Keratinocyte (primary cell): Measurements from ENCODE around the gene MMP24OS. TPM values are rescaled to one million over a fixed set of nuclear protein-coding genes. Genes with fewer than 3 reads are reported as not detected.

ENCODE experiments used
- DNase-seq: peaks from one replicate; pipeline ENCODE4 v3.0.0-alpha.2; 2011; ENCODE audit warnings: low read depth, missing footprints, low spot score
- FAIRE-seq: peaks from 2 replicates; lab custom pipeline; 2011; peaks lifted over from hg19 to GRCh38; lab: Jason Lieb, UNC
- H2AFZ ChIP-seq: 2 replicates; pipeline ENCODE4 v1.6.0; 2012; ENCODE audit warnings: low read length, control low read depth, inconsistent platforms; ENCODE audit not compliant: control insufficient read depth
- H3K27ac ChIP-seq: 2 replicates; pipeline ENCODE4 v1.5.1; 2011; ENCODE audit warnings: low read length; ENCODE audit not compliant: control insufficient read depth, insufficient read depth
- H3K27me3 ChIP-seq: 3 replicates; pipeline ENCODE4 v1.6.0; 2011; ENCODE audit warnings: low read length; ENCODE audit not compliant: control insufficient read depth, insufficient read depth; ENCODE audit errors: extremely low read depth
- H3K36me3 ChIP-seq, 2 experiments: 2 replicates in 1 of 2; 3 replicates in 1 of 2; pipeline ENCODE4 v1.5.1; 2011; ENCODE audit warnings: low read length in 2 of 2, mild to moderate bottlenecking in 1 of 2; ENCODE audit not compliant: control insufficient read depth in 2 of 2, insufficient read depth in 2 of 2; ENCODE audit errors: extremely low read depth in 1 of 2
- H3K4me1 ChIP-seq: 3 replicates; pipeline ENCODE4 v1.5.1; 2011; ENCODE audit warnings: low read length; ENCODE audit not compliant: control insufficient read depth, insufficient read depth; ENCODE audit errors: extremely low read depth
- H3K4me2 ChIP-seq: 3 replicates; pipeline ENCODE4 v1.6.0; 2011; ENCODE audit warnings: low read depth, low read length; ENCODE audit not compliant: control insufficient read depth, insufficient read depth; ENCODE audit errors: extremely low read depth
- H3K4me3 ChIP-seq, 3 experiments: fragments of 200-600 bp in 1 of 3; sonication (generic) in 1 of 3; 2 replicates in 2 of 3; 3 replicates in 1 of 3; pipeline ENCODE4 v1.5.1; 2011 to 2016; ENCODE audit warnings: low read length in 3 of 3, mild to moderate bottlenecking in 3 of 3, control low read depth in 2 of 3, inconsistent platforms in 1 of 3, low read depth in 1 of 3, mixed read lengths in 1 of 3, mixed run types in 1 of 3, moderate library complexity in 1 of 3; ENCODE audit not compliant: control insufficient read depth in 2 of 3, insufficient read depth in 2 of 3; ENCODE audit errors: extremely low read depth in 1 of 3
- H3K79me2 ChIP-seq: 2 replicates; pipeline ENCODE4 v1.6.0; 2012; ENCODE audit warnings: low read length; ENCODE audit not compliant: control insufficient read depth, insufficient read depth
- H3K9ac ChIP-seq: 3 replicates; pipeline ENCODE4 v1.6.0; 2011; ENCODE audit warnings: low read length; ENCODE audit not compliant: control insufficient read depth, insufficient read depth; ENCODE audit errors: extremely low read depth
- H3K9me1 ChIP-seq: 3 replicates; pipeline ENCODE4 v1.6.0; 2011; ENCODE audit warnings: low read length; ENCODE audit not compliant: control insufficient read depth, insufficient read depth; ENCODE audit errors: extremely low read depth
- H3K9me3 ChIP-seq: 2 replicates; pipeline ENCODE4 v1.5.1; 2012; ENCODE audit warnings: low read depth, low read length; ENCODE audit not compliant: control insufficient read depth
- H4K20me1 ChIP-seq: 3 replicates; pipeline ENCODE4 v1.6.0; 2011; ENCODE audit warnings: low read length; ENCODE audit not compliant: control insufficient read depth, insufficient read depth; ENCODE audit errors: extremely low read depth
- CTCF ChIP-seq, 3 experiments: IDR thresholded peaks in 1 of 3; conservative IDR thresholded peaks in 1 of 3; optimal IDR thresholded peaks in 1 of 3; 2 replicates in 2 of 3; 3 replicates in 1 of 3; pipeline versions ENCODE3 to v1.5.1; 2011; ENCODE audit warnings: low read length in 3 of 3, mild to moderate bottlenecking in 3 of 3, moderate library complexity in 2 of 3, control low read depth in 1 of 3, inconsistent platforms in 1 of 3; ENCODE audit not compliant: insufficient read depth in 2 of 3; ENCODE audit errors: extremely low read depth in 1 of 3
- EZH2 ChIP-seq: IDR thresholded peaks from one replicate; pipeline ENCODE4 v1.6.1; 2012; ENCODE audit warnings: inconsistent platforms, mild to moderate bottlenecking, low read length, moderate library complexity
- dilution Hi-C: fragments of 300-500 bp; cut with MboI; formaldehyde crosslinking; loops from one replicate; pipeline ENCODE4 v1.7.0; 2020; ENCODE audit warnings: low sequenced_read_pairs; ENCODE audit not compliant: extremely low pct_ligation_motif_present
- polyA plus RNA-seq, 5 experiments: library from polyadenylated mRNA; depleted of rRNA in 3 of 5; stranded (reverse) in 3 of 5; stranded (forward) in 1 of 5; unstranded in 1 of 5; fragments of >200 nt; gene quantifications; 1 replicate in 1 of 5; 2 replicates in 3 of 5; 3 replicates in 1 of 5; pipeline versions ENCODE4 v1.2.1 to v1.2.3, GENCODE V29; 2011 to 2012; ENCODE audit warnings: missing spikeins in 2 of 5, low read depth in 1 of 5, low replicate concordance in 1 of 5

MMP24OS gene
- polyA plus RNA-seq, 1 donor (not counting 4 experiments of a cell fraction or from before 2014, with no cell fraction given), result 19.5 TPM

DNA sequence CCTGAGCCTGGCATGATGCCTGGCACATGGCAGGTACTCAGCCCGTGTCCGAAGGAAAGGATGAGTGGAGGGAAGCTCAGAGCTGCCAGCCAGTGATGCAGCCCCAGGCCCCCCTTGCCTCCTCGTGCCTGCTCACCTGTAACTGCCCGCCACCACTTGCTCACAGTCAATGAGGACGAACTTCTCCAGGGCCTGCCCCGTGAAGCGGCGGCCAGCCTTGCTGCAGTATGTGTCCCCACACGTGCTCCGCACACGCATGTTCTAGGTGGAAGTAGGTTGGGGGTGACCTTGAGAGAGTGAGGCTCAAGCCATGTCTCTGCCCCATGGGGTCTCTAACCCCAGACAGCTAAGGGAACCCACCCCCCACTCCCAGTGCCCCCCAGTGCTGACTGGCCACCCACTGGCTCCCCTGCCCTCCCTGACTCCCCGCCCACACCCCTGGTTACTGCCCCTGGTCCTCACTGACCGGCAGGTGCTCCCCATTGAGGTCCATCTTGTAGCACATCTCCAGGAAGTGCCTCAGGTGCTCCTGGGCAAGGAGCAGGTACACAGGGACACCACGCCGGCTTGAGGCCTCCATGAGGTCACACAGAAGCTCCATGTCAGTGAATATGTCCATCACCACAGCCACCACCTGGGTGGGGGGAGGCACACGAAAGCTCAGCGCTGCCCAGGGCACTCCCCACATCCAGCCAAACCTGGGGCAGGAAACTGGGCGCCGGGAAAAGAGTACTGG is 10.6 kb upstream of the MMP24OS start:
- Histone ChIP-seq H4K20me1 (no peaks in the 10 kb centered on the region), H3K27me3 (no peaks in the 10 kb centered on the region), H3K4me3 (no peak overlapping the region), H2AFZ (no peak overlapping the region), H3K9ac (no peak overlapping the region), H3K4me2 (no peak overlapping the region), H3K36me3 (peaks cover 0 to 5% of the 10 kb centered on the region in 2 experiments), H3K9me3 (no peaks in the 10 kb centered on the region), H3K4me1 (peaks cover 37% of the 10 kb centered on the region), H3K27ac (no peak overlapping the region), H3K9me1 (no peaks in the 10 kb centered on the region), H3K79me2 (peaks cover 13% of the 10 kb centered on the region)
- DNase-seq (no peak), FAIRE-seq (no peak)
- dilution Hi-C loops, result no loop called here
- no peak for TF ChIP-seq CTCF (optimal IDR thresholded peaks at IDR 0.05 in 1 of 3, IDR thresholded peaks at IDR 0.05 in 1 of 3, conservative IDR thresholded peaks at IDR 0.05 in 1 of 3; ENCODE audit: extremely low read depth in 1 of 3, insufficient read depth in 2 of 3, low read length in 3 of 3)
- no peak for TF ChIP-seq EZH2

DNA sequence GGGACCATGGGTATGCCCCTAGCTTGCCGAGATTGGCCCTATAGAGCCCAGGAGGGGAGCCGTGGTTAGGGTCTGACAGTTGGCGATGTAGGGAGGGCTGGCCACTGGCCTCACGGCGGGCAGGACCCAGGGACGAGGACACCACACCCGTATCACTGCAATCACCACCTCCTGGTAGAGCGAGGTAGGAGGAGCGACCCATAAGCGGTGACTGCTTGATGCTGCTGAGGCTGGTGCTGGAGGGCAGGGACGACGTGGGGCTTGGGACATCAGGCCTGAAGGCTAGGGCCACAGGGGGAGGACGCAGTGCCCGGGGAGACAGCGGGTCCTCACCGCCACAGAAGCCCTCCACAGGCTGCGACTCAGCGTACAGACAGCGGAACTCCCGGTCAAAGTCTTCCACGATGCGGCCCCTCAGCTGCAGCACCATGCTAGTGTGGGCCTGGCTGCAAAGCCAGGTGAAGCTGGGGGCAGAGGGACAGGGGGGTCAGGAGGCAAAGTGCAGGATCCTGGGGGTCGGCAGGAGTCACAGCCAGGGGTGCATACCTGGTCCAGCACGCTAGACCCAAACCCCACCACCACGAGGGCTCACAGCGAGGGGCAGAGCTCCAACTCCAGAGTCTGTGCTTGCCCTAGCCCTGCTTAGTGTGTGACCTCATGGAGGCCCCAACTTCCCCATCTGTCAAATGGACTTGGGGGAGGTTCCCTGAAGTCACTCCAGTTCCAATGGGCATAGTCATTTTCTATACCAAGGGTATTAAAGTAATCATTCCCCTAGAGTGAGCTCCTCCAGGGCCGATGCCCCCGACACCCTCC is 9.8 kb upstream of the MMP24OS start:
- H3K4me1 ChIP-seq, result peaks cover 40% of the 10 kb centered on the region
- no peak overlapping the region for H3K27ac ChIP-seq
- H3K4me2 ChIP-seq, result no peak overlapping the region
- no peaks in the 10 kb centered on the region for H3K9me1 ChIP-seq
- no peak overlapping the region for H2AFZ ChIP-seq
- no peak overlapping the region for H3K9ac ChIP-seq
- H3K79me2 ChIP-seq, result peaks cover 21% of the 10 kb centered on the region
- no peaks in the 10 kb centered on the region for H3K27me3 ChIP-seq
- dilution Hi-C loops, result no loop called here
- peaks cover 0 to 10% of the 10 kb centered on the region in 2 experiments for H3K36me3 ChIP-seq
- H3K9me3 ChIP-seq, result no peaks in the 10 kb centered on the region
- TF ChIP-seq EZH2 (no peak), CTCF (optimal IDR thresholded peaks at IDR 0.05 in 1 of 3, IDR thresholded peaks at IDR 0.05 in 1 of 3, conservative IDR thresholded peaks at IDR 0.05 in 1 of 3; ENCODE audit: extremely low read depth in 1 of 3, insufficient read depth in 2 of 3, low read length in 3 of 3) (no peak)
- no peak for DNase-seq
- H4K20me1 ChIP-seq, result no peaks in the 10 kb centered on the region
- H3K4me3 ChIP-seq, result no peak overlapping the region
- no peak for FAIRE-seq
